Astrocyte of the spinal cord (primary cell): ENCODE measurements around the gene FRMD1.

Source experiments
- DNase-seq: peaks from one replicate; pipeline ENCODE4 v3.0.0; 2011; ENCODE audit warnings: low read depth, low spot score
- H3K4me3 ChIP-seq: 2 replicates; pipeline ENCODE4 v1.5.1; 2011; ENCODE audit warnings: low read depth, mild to moderate bottlenecking, low read length, moderate library complexity
- CTCF ChIP-seq: IDR thresholded peaks from 2 replicates; pipeline ENCODE4 v1.5.1; 2012; ENCODE audit warnings: low read depth, mild to moderate bottlenecking, low read length, inconsistent platforms
- in situ Hi-C: cut with HindIII; loops from 2 replicates; pipeline ENCODE4 v1.10.0; 2017; ENCODE audit warnings: low sequenced_read_pairs

FRMD1 gene

GRCh38 chr6:168087436-168088160, 8.6 kb upstream of the FRMD1 start:
- no peak overlapping the region for H3K4me3 ChIP-seq
- in situ Hi-C loops: no loop called here
- no peak for TF ChIP-seq CTCF
- no peak for DNase-seq

GRCh38 chr6:168086616-168087015, 7.6 kb upstream of the FRMD1 start:
- DNase-seq: no peak
- no peak for TF ChIP-seq CTCF
- H3K4me3 ChIP-seq: no peak overlapping the region
- in situ Hi-C loops: no loop called here

- TF ChIP-seq CTCF: no peak
- DNase-seq: no peak
- in situ Hi-C loops: no loop called here
- no peak overlapping the region for H3K4me3 ChIP-seq
Observed at GRCh38 chr6:168086066-168086465, 7.1 kb upstream of the FRMD1 start.

- DNase-seq: no peak
- no peak for TF ChIP-seq CTCF
- in situ Hi-C loops: no loop called here
- H3K4me3 ChIP-seq: no peak overlapping the region
Observed at GRCh38 chr6:168084465-168085160, 5.6 kb upstream of the FRMD1 start.

GRCh38 chr6:168083514-168083885, 4.5 kb upstream of the FRMD1 start:
- no peak for TF ChIP-seq CTCF
- DNase-seq: no peak
- H3K4me3 ChIP-seq: no peak overlapping the region
- in situ Hi-C loops: no loop called here

- in situ Hi-C loops: no loop called here
- TF ChIP-seq CTCF: no peak
- DNase-seq: no peak
- no peak overlapping the region for H3K4me3 ChIP-seq
Observed at GRCh38 chr6:168082860-168083513, 4.0 kb upstream of the FRMD1 start.
